Fibroblast of skin of left biceps (primary cell): ENCODE data around the gene RPL27A.

ENCODE experiments used
- DNase-seq, 2 experiments: peaks; one replicate each; pipeline ENCODE4 v3.0.0-alpha.2; 2013; ENCODE audit warnings: low read depth in 2 of 2

Gene RPL27A

DNA sequence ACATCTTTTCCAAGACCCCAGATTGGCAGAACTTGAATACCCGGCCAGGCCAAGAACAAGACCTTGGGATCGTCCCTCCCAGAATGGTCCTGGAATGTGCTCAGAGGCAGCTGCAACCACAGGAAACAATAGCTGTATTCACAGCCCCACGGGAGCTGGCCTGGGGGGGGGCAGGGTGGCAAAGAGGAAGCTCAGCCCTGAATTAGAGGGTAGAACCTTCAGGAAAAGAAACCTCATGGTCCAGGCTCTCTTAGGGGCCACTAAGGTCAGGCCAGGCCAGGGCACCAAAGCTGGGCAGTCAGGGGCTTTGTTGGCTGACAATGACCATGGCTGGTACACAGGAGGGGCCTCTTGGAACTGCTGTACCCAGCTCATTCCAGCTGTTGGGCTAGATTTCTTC is 17.3 kb downstream of the RPL27A start:
- DNase-seq: no peak

DNA sequence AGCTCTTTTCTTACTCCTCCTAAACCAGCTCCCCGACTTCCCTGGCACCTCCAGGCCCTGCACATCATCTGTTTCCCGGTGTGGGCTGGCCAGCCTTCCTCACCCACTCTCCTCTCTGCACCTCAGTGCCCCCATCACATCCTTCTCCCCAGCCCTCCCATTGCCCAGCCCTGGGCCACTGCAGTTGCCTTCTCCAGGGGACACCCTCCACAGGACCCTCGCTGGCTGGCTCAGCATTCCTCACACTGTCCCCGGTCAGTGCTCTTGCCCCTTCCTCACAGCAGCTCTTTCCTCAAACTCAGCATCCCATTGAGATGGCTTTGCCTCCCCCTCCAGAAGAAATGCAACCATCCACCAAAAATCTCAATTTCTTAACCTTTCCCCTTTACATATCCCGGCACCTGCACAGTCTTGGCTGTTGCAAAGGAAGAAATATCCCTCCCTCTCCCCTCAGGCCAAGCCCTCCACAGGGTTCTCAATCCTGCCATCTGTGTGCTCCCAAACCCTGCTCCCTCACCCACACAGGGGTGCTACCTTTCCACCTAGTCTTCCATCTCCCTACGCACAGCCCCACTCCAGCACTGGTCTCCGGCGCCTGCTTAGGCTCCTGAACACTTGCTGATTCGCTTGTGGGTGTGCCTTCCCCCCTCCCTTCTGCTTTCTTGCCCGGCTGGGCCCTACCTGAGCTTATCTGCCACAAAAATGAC is 19.5 kb downstream of the RPL27A start:
- no peak for DNase-seq

DNA sequence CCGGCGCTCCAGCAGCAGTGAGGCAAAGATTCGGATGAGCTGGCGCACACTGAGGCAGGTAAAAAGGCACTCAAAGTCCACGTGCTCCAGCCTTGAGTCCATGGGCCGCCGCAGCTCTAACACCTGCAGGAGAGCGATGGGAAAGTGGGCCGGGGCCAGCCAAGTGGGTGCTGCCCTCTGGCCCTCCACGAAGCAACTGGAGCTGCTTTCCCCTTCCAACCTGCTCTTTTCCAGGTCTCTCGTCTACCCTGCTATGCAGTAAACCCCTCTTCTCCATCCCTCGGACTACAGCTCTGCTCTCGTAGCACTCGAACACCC is 20.0 kb downstream of the RPL27A start:
- DNase-seq: no peak

DNA sequence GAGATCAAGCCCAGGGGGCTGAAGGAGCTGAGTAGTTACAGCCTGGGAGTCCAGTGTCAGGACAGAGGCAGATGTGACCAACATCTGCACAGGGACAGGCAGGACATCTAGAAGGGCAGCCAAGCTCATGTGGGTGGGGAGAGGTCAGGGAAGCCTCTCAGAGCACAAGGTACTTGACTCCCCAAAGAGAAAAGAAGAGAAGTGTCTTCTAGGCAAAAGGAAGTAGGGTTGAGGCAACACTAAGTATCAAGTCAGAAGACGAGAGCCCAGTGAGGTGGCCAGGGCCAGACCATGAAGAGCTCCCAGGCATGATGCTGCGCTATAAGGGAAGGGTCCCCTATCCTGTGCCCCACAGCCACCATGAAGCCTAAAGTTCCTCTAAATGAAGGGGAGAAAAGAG is 21.5 kb downstream of the RPL27A start:
- DNase-seq: no peak

DNA sequence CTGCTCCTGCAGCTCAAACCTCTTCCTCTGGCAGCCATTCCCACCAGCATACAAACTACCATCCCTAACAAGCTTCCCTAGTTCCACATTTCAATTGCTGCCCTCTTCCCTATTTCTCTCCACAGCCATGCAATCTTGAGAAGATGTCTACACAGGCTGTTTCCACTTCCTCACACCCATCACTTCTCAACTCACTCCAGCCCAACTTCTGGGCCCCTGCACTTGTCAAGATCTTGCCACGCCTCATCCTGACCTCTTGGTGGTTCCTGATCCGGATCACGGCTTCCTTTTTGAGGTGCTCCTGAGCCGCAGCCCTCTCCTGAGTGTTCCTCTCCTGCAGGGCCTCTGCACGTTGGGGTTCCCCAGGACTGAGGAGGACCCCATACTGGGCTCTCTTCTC is 22.6 kb downstream of the RPL27A start:
- DNase-seq: no peak

DNA sequence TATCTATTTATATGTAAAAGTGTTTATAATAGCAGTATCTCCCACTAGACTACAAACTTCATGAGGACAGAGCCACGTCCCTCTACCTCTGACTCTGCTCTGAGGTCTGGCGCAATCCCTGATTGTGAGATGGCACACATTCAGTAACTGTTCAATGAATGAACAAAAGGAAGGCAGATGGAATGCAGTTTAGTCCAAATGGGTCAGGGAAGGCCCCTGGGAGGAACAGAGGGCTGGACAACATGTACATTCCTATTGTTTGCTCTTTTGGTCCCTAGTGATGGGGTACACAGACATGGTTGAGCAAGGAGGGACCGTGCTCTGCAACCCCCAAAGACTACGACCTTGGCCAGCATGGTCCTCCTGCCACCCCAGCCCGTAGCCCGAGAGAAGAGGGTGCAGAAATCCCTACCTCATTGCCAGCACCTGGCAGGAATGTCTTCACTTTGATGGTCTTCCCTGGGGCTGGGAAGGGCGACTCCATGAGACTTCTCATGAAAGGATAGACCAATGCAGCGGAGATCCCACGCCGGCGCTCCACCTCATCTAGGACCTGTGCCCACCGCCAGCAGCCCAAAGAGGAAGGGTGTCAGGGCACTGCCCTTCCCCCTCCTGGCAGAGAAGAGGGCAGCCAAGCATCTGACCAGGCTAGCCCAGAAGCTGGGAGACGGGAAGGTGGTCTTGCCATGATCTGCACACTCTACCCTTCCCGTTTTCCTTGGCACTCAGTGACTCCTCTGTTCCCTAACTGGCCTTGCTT is 24.3 kb downstream of the RPL27A start:
- no peak for DNase-seq

DNA sequence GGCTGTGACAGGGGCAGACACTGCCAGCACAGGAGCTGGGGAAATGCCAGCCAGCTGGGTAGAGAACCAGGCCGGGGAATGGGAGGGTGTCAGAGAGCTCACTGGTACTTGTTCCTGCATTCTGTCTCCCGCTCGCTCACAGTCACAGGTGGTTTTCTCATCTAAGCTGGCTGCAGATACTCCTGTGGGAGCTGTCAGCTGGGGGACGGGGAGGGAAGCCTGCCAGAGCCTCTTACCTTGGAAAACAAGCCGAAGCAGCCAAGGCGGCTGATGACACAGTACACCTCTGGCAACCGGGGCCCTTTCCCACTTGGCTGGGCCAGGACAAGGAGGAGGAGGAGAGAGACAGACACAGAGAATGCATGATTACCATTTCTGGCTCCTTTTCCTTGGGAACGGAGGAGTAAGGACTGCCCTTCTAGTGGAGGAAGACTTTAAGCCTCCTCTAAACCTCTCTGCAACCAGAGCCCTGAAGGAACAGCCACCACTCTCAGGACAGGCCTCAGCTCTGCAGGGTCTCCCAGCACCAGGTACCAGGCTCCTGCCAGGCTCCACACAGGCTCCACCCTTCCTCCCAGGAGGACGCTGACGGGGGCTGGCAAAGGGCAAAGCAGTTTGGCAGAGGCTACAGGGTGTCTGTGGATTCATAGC is 25.1 kb downstream of the RPL27A start:
- no peak for DNase-seq

DNA sequence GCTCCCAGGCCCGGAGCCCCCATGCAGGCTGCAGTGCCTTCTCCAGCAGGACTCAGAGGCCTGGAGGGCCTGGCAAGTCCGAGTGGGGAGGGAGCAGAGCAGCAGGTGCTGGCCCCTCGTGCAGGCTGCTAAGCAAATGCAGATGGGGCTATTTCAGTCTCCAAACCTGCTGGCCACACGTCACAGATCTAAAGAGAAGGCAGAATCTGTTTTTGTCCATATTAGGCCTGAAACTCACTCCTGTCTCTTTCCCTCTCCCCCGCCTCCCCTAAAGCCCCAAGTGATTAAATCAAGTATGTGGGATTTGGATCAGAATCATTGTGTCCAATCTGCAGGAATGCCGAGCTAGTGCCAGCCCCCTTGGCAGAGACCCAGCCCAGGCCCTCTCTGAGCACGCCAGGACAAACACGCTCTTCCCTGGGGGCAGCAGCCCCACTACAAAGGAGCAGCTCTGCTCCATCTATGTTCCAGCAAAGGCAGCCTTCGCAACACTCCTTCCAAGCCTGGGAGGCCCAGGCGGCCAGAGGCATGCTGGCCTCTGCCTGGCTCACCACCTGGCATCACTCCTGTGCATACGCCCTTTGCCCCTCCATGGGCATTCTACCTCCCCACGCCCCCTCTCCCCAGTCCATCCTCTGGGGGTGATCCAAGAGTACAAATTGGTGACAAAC is 26.5 kb downstream of the RPL27A start:
- peak; percentile 97 to 98 for DNase-seq

DNA sequence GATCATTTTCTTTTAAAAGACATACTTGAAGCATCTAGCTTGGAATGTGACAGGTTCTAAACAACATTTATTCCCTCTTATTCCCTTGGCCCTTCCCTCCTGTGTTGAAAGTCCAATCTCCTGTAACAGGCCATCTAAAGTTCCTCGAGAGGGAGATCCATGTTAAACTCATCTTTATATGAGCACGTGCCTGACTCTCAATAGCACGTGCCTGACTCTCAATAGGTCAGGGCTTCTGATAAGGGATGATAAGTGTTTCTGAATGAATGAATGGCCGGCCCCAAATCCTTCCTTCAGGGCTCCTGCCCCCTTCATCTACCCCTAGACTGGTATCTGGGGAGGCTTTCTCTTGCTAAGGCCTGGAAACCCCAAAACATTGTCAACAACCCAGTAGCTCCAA is 27.2 kb downstream of the RPL27A start:
- no peak for DNase-seq

DNA sequence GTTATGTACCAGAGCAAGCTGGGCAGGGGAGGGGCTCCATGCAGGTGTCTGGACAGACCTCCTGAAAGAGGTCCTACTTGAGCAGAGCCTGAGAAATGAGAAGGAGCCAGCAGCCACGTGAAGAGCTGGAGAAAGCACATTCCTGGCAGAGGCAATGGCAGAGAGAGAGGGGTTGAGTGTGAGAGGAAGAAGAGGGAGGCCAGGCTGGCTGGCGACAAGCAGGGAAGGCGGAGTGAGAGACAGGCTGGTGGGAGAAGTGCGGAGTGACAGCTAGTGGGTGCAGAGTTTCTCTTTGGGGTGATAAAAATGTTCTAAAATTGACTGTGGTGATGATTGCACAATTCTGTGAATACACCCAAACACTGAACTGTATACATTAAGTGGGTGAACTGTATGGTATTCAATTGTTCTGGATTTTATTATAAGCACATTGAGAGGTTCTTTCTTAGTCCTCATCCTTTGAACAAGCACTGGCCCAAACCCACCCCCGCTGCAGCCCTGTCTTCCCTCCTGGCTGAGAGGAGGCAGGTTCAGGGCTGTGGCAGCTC is 29.4 kb downstream of the RPL27A start:
- DNase-seq: no peak

DNA sequence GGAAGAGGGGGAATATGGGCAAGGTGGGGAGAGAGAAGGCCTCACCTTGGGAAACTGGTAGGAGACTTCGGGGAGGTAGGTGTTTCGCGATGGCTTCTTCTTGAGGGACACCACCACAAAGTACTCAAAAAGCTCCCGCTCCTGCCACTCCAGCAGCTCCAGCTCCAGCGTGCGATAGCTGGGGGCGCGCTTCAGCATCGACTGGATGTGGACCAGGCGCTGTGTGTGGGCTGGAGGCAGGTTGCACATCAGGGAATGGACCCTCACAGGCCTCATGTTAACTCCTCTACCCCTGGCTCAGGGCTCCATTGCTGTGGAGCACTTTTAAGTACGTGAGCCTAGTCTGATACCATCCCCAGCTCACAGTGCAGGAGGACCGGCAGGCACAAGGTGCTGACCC is 29.9 kb downstream of the RPL27A start:
- no peak for DNase-seq

DNA sequence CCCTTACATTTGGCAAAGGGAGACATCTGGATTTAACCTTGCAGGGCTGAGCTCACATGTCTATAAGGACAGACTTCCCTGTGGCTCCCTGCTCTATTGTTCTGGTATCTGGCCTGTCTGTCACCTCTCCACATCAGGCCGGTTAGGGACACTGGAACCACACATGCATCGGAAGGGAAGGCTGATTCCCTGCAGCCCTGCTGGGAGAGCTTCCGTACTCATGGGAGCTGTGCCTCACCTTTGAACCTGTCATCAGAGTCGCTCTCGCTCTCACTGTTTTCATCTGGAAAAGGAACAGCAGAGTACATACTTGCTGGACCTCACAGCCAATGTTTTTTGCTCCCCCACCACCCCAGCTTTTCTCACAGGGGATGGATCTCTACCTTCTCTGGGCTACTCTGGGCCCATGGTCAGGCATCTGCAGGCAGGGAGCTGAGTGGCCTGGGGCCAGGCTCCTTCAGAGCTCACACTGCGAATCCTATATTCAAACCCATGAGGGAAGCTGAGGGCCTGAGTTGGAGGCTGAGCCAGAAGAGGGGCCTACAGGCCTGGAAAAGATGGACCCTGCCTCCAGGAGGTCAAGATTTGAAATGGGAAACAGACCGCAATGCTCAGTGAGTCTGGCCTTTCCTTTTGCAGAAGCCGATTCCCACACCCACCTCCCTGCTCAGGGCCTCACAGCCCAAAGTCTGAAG is 31.3 kb downstream of the RPL27A start:
- no peak for DNase-seq

DNA sequence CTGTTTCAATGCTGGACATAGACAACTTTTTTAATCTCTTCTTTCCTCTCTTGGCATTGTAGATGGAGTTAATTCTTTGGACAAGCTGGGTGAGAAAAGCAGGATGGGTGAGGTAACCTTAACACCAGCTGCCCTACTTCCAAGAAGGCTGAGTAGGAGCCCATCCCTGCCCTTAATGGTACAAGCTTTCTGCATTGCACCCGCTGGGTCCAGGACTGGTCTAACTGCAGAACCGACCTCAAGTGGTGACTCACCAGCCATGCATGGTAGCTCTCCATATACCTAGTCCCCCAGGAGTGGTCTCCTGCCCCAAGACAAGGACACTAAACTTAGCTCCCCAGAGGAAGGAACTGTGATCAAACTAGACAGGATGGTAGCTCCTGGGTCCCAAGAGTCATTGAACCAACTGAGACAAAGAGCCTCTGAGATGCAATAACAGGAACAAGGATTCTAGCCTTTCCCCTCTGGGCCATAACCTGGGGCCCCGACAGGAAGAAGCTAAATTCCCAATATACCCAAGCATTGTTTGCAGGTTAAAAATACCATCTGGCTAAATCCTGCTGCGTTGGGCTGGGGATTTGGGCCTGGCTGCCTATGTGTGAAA is 32.1 kb downstream of the RPL27A start:
- DNase-seq: no peak

DNA sequence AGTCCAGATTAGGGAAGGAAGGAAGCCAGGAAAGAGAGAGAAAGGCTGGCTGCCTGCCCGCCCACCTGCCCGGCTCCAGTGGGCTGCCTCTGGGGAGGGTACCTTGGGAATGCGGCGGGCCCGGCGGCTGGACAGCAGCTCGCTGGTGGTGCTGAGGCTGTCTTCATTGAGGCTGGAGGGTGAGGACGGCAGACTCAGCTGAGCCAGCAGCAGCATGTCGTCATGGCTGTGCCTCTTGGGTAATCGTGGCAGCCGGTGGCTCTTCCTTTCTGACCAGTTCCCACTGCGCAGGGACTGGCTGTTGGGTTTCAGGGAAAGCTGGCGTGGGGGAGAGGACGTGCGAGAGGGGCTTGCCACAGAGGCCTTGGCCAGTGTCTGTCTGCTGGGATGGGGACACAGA is 32.9 kb downstream of the RPL27A start:
- no peak for DNase-seq

DNA sequence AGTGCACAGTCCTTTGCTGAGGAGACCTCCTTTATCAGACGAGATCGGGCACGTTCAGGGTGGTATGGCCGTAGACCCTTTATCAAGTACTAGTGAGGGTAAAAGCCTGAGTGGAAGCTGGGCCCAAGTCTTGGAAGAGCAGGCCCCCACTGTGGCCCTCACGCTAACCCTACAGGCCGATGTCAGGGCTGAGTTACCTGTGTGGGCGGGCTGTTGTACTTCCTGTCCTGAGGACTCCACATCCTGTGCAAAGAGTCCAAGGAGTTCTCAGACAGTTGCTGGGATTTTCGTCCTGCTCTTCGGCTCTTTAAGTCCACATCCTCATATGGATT is 34.9 kb downstream of the RPL27A start:
- DNase-seq: no peak

DNA sequence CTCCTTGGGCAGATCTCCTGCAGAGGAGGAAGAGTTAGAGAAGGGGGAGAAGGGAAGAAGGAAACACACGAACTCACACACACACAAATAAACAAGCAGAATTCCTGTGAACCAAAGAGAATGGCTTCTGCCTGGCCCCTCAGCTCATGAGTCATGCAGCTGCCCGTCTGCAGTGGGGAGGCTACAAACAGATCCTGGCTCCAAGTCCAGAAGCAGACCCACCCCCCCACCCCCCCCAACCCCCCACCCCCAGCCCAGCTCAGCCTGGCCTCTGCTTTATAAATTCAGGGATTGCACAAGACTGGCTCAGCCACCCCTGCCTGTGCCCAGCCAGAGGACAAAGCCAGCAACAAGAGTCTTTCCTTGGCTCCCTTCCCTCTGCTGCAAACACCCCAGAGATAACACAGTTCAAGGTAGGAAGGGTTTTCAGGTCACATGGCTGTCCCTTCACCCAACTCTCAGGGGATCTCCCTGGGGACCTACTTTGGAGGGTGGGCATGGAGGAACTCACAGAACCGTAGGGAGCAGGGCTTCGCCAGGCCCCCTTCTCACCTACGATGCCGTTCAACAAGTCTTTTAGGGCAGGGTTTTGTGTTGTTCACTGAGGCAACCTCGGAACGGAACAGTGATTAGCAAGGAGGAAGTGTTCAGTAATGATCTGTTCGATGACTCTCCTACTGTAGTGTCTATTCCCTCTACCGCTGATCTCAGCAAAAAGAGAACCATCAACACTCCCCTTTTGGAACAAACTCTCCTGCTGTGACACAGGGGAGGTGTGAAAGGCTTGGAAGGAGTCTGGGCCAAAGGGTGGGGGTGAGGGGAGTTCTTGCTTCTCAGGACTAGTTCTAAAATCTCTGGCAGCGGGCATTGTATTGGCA is 35.5 kb downstream of the RPL27A start:
- DNase-seq: peak; percentile 80 to 86

DNA sequence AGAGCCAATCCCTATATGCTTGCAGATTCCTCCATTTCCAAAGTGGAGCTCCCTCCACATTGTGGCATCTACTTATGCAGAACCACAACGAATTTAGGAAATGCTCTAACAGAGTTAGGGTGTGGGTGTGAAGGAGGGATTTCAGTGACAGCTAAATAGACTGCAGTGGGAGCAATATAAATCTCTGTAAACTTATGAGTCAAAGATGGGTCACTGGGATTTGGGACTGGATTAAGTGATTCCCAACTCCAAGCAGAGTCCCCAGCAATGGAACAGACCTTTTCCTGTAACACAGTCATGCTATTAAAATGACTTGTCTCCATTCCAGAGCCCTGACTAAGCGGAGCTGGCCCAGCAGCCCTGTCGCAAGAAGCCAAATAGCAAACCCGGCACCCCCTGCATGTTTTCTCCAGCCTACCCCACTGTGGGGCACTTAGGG is 36.6 kb downstream of the RPL27A start:
- peak; percentile 90 to 91 for DNase-seq

DNA sequence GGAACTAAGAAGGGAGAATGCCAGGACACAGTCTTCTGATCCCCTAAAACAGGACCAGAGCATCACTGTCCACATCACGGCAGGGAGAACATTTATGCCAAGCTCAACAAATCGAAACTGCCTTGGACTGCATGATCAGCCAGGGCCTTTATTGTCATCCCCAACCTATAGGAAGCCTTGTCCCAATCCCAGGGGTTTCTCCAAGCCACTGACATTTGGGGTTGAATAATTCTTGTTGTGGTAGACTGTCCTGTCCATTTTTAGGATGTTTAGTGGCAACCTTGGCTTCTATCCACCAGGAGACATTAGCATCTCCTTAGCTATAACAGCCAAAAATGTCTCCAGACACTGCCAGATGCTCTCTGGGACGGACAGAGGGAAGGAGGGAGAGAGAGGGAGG is 37.1 kb downstream of the RPL27A start:
- no peak for DNase-seq

DNA sequence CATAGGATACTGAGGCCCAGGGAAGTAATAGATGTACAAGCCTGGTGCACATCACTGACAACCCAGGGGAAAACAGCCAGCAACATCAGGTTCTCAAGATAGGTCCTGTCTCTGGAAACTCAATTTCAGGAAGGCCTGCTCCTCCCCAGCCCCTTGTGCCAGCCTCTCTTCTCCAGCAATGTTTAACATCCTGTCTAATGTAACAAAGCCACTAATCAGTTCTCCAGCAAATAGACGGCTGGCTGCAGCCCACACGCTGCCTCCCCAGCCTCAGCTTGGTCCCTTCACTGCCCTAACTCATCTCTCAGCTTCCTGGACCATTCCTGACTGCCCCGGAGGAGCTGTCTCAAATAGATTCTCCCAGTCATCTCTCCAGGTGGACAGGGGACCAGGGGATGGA is 37.8 kb downstream of the RPL27A start:
- DNase-seq: no peak

DNA sequence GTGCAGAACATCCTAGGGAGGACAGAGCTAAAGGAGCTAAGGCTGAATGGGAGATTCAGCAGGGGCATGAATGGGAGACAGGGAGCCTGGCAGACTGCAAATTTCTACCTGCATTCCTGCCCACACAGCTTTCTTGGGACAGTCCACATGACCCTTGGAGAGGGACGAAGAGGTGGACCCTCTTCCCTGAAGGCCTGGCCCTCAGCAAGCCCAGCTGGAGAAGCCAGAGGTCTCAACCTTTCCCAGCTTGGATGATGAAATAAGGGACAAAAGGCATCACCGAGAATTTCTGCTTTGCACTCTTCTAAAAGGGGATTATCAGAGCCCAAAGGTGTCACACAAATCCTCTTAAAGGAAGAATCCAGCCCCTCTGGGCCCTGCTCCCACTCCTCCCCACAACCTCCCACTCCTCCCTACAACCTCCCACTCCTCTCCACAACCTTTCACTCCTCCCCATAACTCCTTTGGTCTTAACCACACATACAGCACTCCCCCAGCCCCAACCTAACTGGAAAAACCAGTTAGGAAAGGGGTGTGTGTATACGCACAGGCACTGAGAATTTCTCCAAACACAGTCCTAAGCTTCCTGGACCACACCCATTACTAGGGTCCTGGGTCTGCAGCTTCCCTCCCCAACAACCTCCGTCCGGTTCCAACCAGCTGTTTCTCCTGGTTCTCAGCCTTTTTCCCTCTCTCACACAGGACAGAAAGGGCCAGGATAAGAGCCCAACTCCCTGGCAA is 38.4 kb downstream of the RPL27A start:
- DNase-seq: no peak
